ENCODE results near the gene SLC16A1.

The SLC16A1 gene

GRCh38 chr1:112946683-112947082 is 9.3 kb downstream of the SLC16A1 start:
- TF ChIP-seq EP300 (IDR thresholded peaks at IDR 0.05; ENCODE audit: borderline replicate concordance), result no peak

- TF ChIP-seq TCF12 (IDR thresholded peaks at IDR 0.05; ENCODE audit: low read depth) (no peak), TAF1 (IDR thresholded peaks at IDR 0.05; ENCODE audit: low read depth) (no peak), EGR1 (IDR thresholded peaks at IDR 0.05) (no peak)
Measured at GRCh38 chr1:112939810-112940209, 16.2 kb downstream of the SLC16A1 start.

- TF ChIP-seq TAF1 (IDR thresholded peaks at IDR 0.05; ENCODE audit: low read depth) (no peak), NFIC (IDR thresholded peaks at IDR 0.05) (no peak), ZBTB7A (IDR thresholded peaks at IDR 0.05; ENCODE audit: low read depth) (no peak), TEAD4 (IDR thresholded peaks at IDR 0.05) (no peak), CREB1 (IDR thresholded peaks at IDR 0.05; ENCODE audit: low read depth) (no peak), EGR1 (IDR thresholded peaks at IDR 0.05) (no peak), RAD21 (IDR thresholded peaks at IDR 0.05; ENCODE audit: low read depth) (no peak), TCF12 (IDR thresholded peaks at IDR 0.05; ENCODE audit: low read depth) (no peak)
Measured at GRCh38 chr1:112938210-112938609, 17.8 kb downstream of the SLC16A1 start.

GRCh38 chr1:112937495-112937894 is 18.5 kb downstream of the SLC16A1 start:
- TF ChIP-seq YY1 (IDR thresholded peaks at IDR 0.05; ENCODE audit: low read depth) (no peak), CREB1 (IDR thresholded peaks at IDR 0.05; ENCODE audit: low read depth) (no peak)

- TF ChIP-seq REST (IDR thresholded peaks at IDR 0.05; ENCODE audit: low read depth) (no peak), TCF12 (IDR thresholded peaks at IDR 0.05; ENCODE audit: low read depth) (no peak), USF1 (IDR thresholded peaks at IDR 0.05) (no peak)
Measured at GRCh38 chr1:112937070-112937469, 18.9 kb downstream of the SLC16A1 start.

GRCh38 chr1:112935461-112936111 is 20.4 kb downstream of the SLC16A1 start:
- TF ChIP-seq FOXM1 (IDR thresholded peaks at IDR 0.05; ENCODE audit: borderline replicate concordance, low read depth), result no peak
- TF ChIP-seq USF1 (IDR thresholded peaks at IDR 0.05), result no peak
- TF ChIP-seq YY1 (IDR thresholded peaks at IDR 0.05; ENCODE audit: low read depth), result no peak
- peak; percentile 83 for TF ChIP-seq CEBPB (IDR thresholded peaks at IDR 0.05)
- TF ChIP-seq TEAD4 (IDR thresholded peaks at IDR 0.05), result no peak

GRCh38 chr1:112934577-112934976 is 21.4 kb downstream of the SLC16A1 start:
- TF ChIP-seq TEAD4 (IDR thresholded peaks at IDR 0.05) (no peak), CREB1 (IDR thresholded peaks at IDR 0.05; ENCODE audit: low read depth) (no peak), NFIC (IDR thresholded peaks at IDR 0.05) (no peak), USF1 (IDR thresholded peaks at IDR 0.05) (no peak), REST (IDR thresholded peaks at IDR 0.05; ENCODE audit: low read depth) (no peak), TCF12 (IDR thresholded peaks at IDR 0.05; ENCODE audit: low read depth) (no peak), EGR1 (IDR thresholded peaks at IDR 0.05) (no peak), CEBPB (IDR thresholded peaks at IDR 0.05) (no peak), MAX (IDR thresholded peaks at IDR 0.05) (no peak), TAF1 (IDR thresholded peaks at IDR 0.05; ENCODE audit: low read depth) (no peak), EP300 (IDR thresholded peaks at IDR 0.05; ENCODE audit: borderline replicate concordance) (no peak), YY1 (IDR thresholded peaks at IDR 0.05; ENCODE audit: low read depth) (no peak), ZBTB7A (IDR thresholded peaks at IDR 0.05; ENCODE audit: low read depth) (no peak), FOXM1 (IDR thresholded peaks at IDR 0.05; ENCODE audit: borderline replicate concordance, low read depth) (no peak), RAD21 (IDR thresholded peaks at IDR 0.05; ENCODE audit: low read depth) (no peak)

All from Ishikawa (cell line).